ENCODE data around the gene WDR88. TPM values are rescaled to one million over a fixed set of nuclear protein-coding genes. Genes with fewer than 3 reads are reported as not detected.

Gene WDR88
- not detected in 2 replicates for total RNA-seq

GRCh38 chr19:33132021-33132420, at the start of gene WDR88:
Gene WDR88, plus strand, starts transcription at chr19:33132114. Its CDS starts 56 bp downstream, at chr19:33132170.

GRCh38 chr19:33193865-33194362, 62.0 kb downstream of the WDR88 start, which contains the start of gene LRP3:
Gene LRP3, plus strand, starts transcription at chr19:33194330. Its CDS starts 456 bp downstream, at chr19:33194786.

Other genes with a start within 250 kb of the WDR88 start
- 20.0 and 20.8 TPM in 2 replicates for gene CEP89, start 160.2 kb upstream of the WDR88 start, total RNA-seq
- 4.2 and 4.4 TPM in 2 replicates for gene FAAP24, start 159.9 kb upstream of the WDR88 start, total RNA-seq
- 0.78 and 0.86 TPM in 2 replicates for gene RHPN2, start 67.2 kb upstream of the WDR88 start, total RNA-seq
- 8.6 and 9.5 TPM in 2 replicates for gene GPATCH1, start 50.9 kb upstream of the WDR88 start, total RNA-seq
- gene LRP3, start 62.2 kb downstream of the WDR88 start, total RNA-seq, result 30.6 and 31.0 TPM in 2 replicates
- gene SLC7A10, start 93.7 kb downstream of the WDR88 start, total RNA-seq, result not detected in 2 replicates
- gene CEBPA, start 170.4 kb downstream of the WDR88 start, total RNA-seq, result 0.86 and 1.7 TPM in 2 replicates
- 20.6 and 26.9 TPM in 2 replicates for gene CEBPG, start 241.6 kb downstream of the WDR88 start, total RNA-seq

Data from articular chondrocyte of knee joint (primary cell).